Activated CD8-positive, alpha-beta memory T cell treated with anti-CD3 and anti-CD28 coated beads for 24 hours (primary cell): ENCODE results near the gene CIC.

Source experiments
- DNase-seq: peaks from one replicate; pipeline ENCODE4 v3.0.0-alpha.2; 2020

CIC gene

GRCh38 chr19:42278452-42279154 lies 9.6 kb downstream of the CIC start:
- no peak for DNase-seq

GRCh38 chr19:42279155-42279901 lies 10.3 kb downstream of the CIC start:
- DNase-seq: no peak

- peak; percentile 92 for DNase-seq
Measured at GRCh38 chr19:42279902-42280814, 11.1 kb downstream of the CIC start.

- no peak for DNase-seq
Measured at GRCh38 chr19:42280815-42281145, 11.7 kb downstream of the CIC start.

- no peak for DNase-seq
Measured at GRCh38 chr19:42281146-42281826, 12.2 kb downstream of the CIC start.

- DNase-seq: no peak
Measured at GRCh38 chr19:42281827-42282762, 13.0 kb downstream of the CIC start.

- DNase-seq: no peak
Measured at GRCh38 chr19:42282819-42283187, 13.8 kb downstream of the CIC start.

- DNase-seq: peak; percentile 96
Measured at GRCh38 chr19:42283188-42284065, 14.4 kb downstream of the CIC start.

- DNase-seq: no peak
Measured at GRCh38 chr19:42284066-42284501, 15.0 kb downstream of the CIC start.

GRCh38 chr19:42284591-42285341 lies 15.7 kb downstream of the CIC start:
- peak; percentile 72 for DNase-seq

GRCh38 chr19:42285541-42285941 lies 16.5 kb downstream of the CIC start:
- no peak for DNase-seq

- DNase-seq: no peak
Measured at GRCh38 chr19:42285988-42286348, 16.9 kb downstream of the CIC start.

- no peak for DNase-seq
Measured at GRCh38 chr19:42286349-42287016, 17.4 kb downstream of the CIC start.

- DNase-seq: no peak
Measured at GRCh38 chr19:42287017-42287826, 18.2 kb downstream of the CIC start.

- no peak for DNase-seq
Measured at GRCh38 chr19:42287827-42288107, 18.7 kb downstream of the CIC start.

- DNase-seq: no peak
Measured at GRCh38 chr19:42288387-42288786, 19.3 kb downstream of the CIC start.

GRCh38 chr19:42288881-42289555 lies 20.0 kb downstream of the CIC start:
- DNase-seq: no peak

GRCh38 chr19:42289556-42290041 lies 20.5 kb downstream of the CIC start:
- no peak for DNase-seq
